GM21737 (cell line): ENCODE data around the gene KCNB1.
"Not testable (repeated sequence)": the region's sequence is repeated elsewhere in the genome, so short reads cannot be mapped to it uniquely, and the experiment has no call there.

Experiments
- ATAC-seq: cut with Tn5 transposase; IDR thresholded peaks from one replicate; pipeline ENCODE4 v1.9.1; 2021; ENCODE audit warnings: mild to moderate bottlenecking, moderate library complexity; ENCODE audit not compliant: unreplicated experiment

KCNB1 gene

DNA sequence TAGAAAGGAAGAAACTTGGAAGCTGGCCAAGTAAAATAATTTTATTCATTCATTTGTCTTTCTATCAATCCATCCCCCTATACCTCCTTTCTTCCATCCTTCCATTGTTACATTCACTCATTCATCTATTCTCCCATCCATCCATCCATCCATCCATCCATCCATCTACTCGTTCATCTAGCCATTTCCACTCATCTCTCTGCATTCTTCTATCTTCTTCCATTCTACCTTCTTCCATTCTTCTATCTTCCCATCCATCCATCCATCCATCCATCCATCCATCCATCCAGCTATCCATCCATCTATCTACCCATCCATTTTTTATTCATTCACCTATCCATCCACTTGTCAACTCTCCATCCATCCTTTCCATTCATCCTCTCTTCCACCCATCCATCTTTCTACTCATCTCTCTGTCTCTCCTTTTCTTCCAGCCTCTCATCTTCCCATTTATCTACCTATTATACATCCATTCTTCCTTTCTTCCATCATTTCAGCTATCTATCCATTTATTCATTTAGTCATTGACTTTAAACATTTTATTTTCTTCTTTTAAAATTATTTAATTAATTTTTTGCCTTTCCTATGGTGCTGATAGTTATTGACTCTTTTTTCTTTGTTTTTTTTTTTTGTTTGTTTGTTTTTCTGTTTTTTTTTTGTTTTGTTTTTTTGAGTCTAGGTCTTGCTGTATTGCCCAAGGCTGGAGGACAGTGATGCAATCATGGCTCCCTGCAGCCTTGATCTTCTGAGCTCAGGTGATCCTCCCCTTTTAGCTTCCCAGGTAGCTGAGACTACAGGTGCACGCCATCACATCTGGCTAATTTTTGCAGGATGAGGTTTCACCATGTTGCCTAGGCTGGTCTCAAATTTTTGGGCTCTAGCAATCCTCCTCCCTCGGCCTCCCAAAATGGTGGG is 151.5 kb downstream of the KCNB1 start:
- ATAC-seq, result no peak

DNA sequence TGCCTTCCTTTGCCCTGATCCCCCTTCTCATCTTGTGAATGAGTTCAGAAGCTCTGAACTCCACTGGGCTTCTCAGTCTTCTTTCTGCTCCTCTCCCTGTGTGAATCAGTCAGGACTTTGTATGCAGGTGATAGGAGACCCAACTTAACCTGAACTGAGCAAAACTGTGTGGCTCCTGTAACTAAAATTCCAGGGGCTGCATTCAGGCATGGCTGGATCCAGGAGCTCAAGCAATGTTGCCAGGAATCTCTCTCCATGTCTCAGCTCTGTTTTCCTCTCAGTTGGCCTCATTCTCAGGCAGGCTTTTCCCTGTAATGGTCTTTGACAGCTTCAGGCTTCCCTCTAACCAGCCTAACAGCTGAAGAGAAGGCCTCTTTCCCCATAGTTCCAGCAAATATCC is 153.7 kb downstream of the KCNB1 start:
- ATAC-seq, result no peak

DNA sequence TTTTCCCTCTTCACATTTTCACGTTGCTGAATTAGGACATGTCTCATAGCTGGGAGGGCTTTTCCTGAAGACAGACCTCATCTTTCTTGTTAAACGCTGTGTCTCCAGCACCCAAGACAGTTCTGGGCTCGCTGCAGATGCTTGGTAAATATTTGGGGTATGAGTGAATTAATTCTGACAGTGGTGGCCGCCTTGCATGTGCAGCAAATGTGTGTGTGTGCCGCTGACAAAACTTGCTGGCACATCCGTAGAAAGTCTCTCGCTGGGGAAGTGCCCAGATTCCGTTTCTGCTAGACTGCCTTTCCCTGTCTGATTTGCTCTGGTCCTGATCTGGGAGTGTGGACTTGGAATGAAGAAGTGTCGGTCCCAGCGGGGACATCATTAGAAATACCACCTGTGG is 156.4 kb downstream of the KCNB1 start:
- no peak for ATAC-seq

DNA sequence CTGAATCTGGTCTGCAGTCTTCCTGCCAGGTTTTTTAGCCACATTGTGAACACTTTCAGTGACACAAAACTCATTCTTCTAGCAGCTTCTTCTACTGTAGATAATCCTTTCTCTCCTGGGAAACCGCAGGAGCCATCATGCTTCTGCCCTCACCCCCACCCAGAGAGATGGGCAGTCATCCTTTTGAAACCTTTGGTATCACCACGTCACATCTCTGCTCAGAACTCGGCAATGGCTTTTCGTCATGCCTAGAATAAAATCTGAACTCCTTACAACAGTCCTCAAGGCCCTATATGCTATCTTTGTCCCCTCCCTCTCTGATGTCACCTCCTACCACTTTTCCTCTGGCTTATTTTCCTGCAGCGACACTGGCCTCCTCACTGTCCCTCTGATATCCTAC is 158.2 kb downstream of the KCNB1 start:
- no peak for ATAC-seq

DNA sequence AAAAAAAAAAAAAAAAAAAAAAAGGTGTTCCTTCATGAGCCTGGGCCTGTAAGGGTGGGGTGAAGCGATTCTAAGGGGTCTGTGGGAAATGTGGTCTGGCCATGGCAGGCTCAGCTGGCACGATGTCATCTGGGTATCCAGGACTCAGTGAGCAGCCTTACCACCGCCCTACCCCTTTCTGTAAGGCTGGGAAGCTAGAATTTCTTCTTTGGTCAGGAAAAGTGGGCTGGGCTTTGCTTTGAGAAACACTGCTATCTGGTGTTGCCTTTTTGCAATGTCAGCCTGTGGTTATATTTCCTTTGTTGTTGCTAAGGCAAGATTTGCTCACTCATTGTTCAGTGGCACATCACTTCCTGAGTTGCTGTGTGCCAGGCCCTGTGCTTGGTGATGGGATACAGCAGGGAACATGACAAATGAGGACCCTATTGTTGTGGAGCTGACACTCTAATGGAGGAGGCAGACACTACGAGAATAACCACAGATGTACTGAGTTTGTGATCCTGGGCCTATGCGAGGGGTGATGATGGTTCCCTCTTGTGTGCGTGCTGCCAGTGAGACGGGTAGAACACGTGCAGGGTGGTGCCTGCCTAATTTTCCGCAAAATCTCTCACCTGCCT is 158.7 kb downstream of the KCNB1 start:
- ATAC-seq, result no peak

DNA sequence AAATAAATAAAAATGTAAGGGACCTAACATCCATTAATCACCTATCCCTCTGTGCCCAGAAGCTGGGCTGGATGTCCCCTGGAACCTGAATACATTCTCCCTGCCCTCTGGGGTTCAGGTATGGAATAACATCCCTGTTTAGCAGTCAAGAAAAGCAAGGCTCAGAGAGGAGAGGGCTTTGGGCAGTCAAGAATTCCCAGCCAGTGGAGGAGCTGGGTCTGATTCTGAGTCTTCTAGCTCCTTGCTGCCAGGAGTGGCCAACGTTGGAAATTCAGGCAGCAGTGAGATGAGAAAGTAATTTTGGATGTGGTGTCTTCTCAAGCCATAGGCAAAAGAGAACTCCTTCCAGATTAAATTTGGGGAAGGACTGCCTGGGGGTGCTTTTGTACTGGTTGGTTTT is 162.0 kb downstream of the KCNB1 start:
- no peak for ATAC-seq

DNA sequence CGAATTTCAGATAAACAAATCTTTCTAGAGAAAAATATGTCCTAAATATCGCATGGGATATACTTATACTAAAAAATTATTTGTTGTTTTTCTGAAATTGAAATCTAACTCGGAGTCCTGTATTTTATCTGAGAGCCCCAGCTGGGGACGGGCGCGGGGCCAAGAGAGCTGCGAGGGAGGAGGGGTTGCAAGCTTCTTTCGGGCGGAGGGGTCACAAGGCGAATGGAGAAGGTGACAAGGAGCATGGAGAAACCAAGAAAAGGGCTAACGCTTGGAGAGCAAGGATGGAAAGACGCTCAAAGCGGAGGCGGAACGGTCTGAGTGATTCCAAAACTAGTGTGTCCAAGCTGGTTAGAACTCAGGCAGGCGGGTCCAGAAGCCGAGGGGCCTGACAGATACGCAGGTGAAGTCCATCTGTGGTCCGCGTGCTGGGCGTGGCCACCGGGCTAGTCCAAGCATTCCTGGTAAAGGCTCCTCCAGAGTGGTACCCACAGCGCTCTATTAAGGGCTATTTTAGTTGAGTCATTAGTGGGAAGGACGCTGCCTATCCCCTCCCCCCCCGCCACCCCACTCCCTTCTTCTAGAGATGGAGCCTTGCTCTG is 163.2 kb downstream of the KCNB1 start:
- no peak for ATAC-seq

DNA sequence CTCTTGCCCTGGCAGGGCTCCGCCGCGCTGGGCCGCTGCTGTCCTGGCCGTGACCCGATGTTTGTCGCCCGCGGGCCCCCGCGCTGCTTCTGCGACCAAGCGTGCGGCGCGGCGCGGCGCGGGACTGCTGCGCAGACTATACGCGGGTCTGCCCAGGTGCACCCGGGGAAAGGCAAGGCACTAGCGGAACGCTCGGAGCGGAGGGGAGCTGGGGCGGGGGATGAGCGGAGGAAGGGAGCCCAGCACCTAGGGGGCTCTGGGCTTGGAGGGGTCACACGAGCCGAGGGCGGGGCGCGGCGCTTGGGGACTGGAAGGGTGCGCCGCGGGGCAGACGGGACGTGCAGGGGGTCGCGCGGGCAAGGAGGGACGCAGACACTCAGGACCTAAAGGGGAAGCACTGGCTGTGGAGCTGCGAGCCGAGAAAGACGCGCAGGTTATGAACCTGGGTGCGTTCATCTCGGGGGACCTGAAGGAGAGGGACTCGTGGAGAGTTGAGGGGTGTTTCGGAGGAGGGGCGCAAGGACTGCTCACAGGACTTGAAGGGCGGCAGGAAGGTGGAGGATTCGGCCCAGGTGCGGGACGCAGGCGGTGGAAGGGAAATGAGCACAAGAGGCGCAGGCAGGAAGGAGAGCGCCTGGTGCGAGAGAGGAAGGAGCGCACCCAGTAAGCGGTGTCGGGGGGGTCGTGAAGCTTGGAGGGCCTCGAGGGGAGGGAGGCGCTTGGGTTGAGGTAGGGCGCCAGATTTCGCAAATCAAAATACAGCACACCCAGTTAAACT is 163.8 kb downstream of the KCNB1 start:
- no peak for ATAC-seq

DNA sequence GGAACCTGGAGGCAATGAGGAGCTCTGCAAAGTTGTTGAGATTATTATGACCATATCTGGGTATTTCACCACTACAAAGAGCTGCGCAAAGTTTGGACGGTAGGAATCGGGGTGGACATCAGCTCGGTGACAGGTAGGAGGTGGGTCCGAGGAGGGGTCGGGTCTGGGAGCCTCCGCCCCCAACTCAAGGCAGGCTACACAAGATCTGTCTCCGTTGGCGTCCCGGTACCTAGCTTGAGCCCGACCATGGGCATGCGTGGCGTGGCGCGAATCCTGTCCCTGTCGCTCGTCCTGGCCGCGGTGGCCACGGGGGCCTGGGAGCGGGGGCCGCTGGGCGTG is 164.4 kb downstream of the KCNB1 start:
- no peak for ATAC-seq

DNA sequence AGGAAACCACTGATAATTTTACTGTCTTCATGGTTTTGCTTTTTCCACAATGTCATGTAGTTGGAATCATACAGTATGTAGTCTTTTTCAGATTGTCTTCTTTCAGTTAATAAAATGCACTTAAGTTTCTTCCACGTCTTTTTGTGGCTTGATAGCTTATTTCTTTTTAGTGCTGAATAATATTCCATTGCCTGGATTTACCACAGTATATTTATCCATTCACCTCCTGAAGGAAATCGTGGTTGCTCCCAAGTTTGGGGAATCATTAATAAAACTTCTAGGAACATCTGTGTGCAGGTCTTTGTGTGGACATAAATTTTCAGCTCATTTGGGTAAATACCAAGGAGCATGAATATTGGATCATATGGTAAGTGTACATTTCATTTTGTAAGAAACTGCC is 165.8 kb downstream of the KCNB1 start:
- ATAC-seq, result no peak

DNA sequence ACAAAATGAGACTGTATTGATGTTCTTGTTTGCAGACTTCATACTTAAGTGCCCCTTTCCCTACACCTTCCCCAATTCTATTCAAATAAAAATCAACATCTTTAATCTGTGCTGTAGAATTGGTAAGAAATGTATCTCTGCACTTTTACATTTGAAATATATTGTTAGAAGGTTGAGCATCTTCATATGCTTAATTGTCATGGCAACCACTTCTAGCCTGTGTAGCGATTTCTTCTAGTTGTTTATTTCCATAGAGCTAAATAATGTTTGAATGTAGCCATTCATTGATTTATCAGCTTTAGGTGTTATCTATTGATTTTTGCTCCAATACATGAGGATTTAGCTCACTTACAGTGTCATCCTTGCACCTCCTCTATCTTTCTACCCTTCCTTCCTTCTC is 166.9 kb downstream of the KCNB1 start:
- no peak for ATAC-seq

DNA sequence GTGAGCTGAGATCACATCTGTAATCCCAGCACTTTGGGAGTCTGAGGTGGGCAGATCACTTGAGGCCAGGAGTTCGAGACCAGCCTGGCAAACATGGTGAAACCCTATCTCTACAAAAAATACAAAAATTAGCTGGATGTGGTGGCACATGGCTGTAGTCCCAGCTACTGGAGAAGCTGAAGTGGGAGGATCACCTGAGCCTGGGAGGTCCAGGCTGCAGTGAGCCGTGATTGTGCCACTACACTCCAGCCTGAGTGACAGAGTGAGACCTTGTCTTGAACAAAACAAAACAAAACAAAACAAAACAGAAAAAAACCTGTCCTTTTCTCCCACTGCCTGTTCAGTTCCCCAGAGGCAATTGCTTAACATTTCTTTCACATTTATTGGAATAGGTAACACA is 168.4 kb downstream of the KCNB1 start:
- not testable (repeated sequence) for ATAC-seq
